ENCODE results near the gene DPP3. TPM values are rescaled to one million over a fixed set of nuclear protein-coding genes. Genes with fewer than 3 reads are reported as not detected.

The DPP3 gene
- total RNA-seq, 1 experiment from 2014 or later = 135 TPM

GRCh38 chr11:66546966-66547661, 66.9 kb downstream of the DPP3 start:
- Histone ChIP-seq H3K9me2 (replicated peaks; ENCODE audit: low read length) (no peaks in the 10 kb centered on the region), H3K27ac (ENCODE audit: low read length) (no peak overlapping the region), H3K4me2 (ENCODE audit: low read length) (peak overlapping the region; percentile 88), H2AFZ (ENCODE audit: low read length) (peak overlapping the region; percentile 96; the same call in 1 of the 2 replicates), H4K20me1 (ENCODE audit: low read length) (no peaks in the 10 kb centered on the region), H3K4me1 (ENCODE audit: insufficient read depth, low read length) (peaks cover 17% of the 10 kb centered on the region), H3K9ac (ENCODE audit: low read length) (no peak overlapping the region), H3K4me3 (ENCODE audit: low read length) (no peak overlapping the region; the same call in 1 of the 2 replicates), H3K27me3 (ENCODE audit: low read length) (no peaks in the 10 kb centered on the region), H3K36me3 (ENCODE audit: low read depth, low read length) (no peaks in the 10 kb centered on the region), H3K79me2 (ENCODE audit: low read length) (0 out of 2 replicates have a peak, but pooled peaks cover 4% of the 10 kb centered on the region), H3F3A (ENCODE audit: low read length, unreplicated experiment) (no peaks in the 10 kb centered on the region), H3K9me3 (ENCODE audit: low read length) (no peaks in the 10 kb centered on the region)
- ATAC-seq (no peak), DNase-seq (no peak)
- intact Hi-C loops (cut with micrococcal nuclease) = loop anchor here (1.0 to 2.0 kb wide), 2 partner anchors 45 to 70 kb away; partner anchors contain the start of gene RBM14
- POLR2A ChIA-PET (ENCODE audit: unreplicated experiment) = no interaction called here
- BruUV-seq (replicated peaks) = no TSS peak
- CTCF ChIA-PET = no interaction called here
- TF ChIP-seq CTCF (conservative IDR thresholded peaks at IDR 0.05; ENCODE audit: low read depth, low read length) = no peak
- TF ChIP-seq EZH2 (IDR thresholded peaks at IDR 0.05; ENCODE audit: low read length, unreplicated experiment) = no peak
- no peak for TF ChIP-seq EZH2phosphoT487 (IDR thresholded peaks at IDR 0.05; ENCODE audit: borderline replicate concordance, low read length)

DNA sequence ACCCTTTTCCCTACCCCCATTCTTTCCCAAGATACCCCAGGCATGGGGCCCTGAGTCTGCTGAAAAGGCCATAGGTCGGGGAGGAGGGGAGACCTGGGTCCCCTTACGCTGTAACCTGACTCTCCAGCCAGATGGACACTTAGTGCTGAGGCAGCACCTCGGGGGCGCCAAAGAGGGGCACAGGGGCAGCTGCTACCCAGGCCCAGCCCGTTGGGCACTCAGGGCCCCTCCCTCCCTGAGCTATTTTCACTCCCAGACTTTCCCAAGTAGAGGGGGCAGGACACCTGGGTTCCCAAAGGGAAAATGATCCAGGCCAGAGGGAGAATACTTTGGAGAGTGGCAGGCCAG, 67.4 kb downstream of the DPP3 start:
- Histone ChIP-seq H3K79me2 (ENCODE audit: low read length) (0 out of 2 replicates have a peak, but pooled peaks cover 4% of the 10 kb centered on the region), H3F3A (ENCODE audit: low read length, unreplicated experiment) (no peaks in the 10 kb centered on the region), H4K20me1 (ENCODE audit: low read length) (no peaks in the 10 kb centered on the region), H3K4me3 (ENCODE audit: low read length) (no peak overlapping the region), H3K9ac (ENCODE audit: low read length) (no peak overlapping the region), H3K36me3 (ENCODE audit: low read depth, low read length) (no peaks in the 10 kb centered on the region), H3K27me3 (ENCODE audit: low read length) (no peaks in the 10 kb centered on the region), H3K4me1 (ENCODE audit: insufficient read depth, low read length) (peaks cover 12% of the 10 kb centered on the region), H3K4me2 (ENCODE audit: low read length) (no peak overlapping the region), H3K9me3 (ENCODE audit: low read length) (no peaks in the 10 kb centered on the region), H3K9me2 (replicated peaks; ENCODE audit: low read length) (no peaks in the 10 kb centered on the region), H2AFZ (ENCODE audit: low read length) (no peak overlapping the region), H3K27ac (ENCODE audit: low read length) (no peak overlapping the region)
- POLR2A ChIA-PET (ENCODE audit: unreplicated experiment) = no interaction called here
- CTCF ChIA-PET = no interaction called here
- no peak for TF ChIP-seq CTCF (conservative IDR thresholded peaks at IDR 0.05; ENCODE audit: low read depth, low read length)
- no peak for TF ChIP-seq EZH2 (IDR thresholded peaks at IDR 0.05; ENCODE audit: low read length, unreplicated experiment)
- no peak for TF ChIP-seq EZH2phosphoT487 (IDR thresholded peaks at IDR 0.05; ENCODE audit: borderline replicate concordance, low read length)
- DNase-seq (no peak), ATAC-seq (no peak)
- intact Hi-C loops (cut with micrococcal nuclease) = loop anchor here (2.0 kb wide), 1 partner anchor 69 kb away; the partner anchor contains the start of gene RBM14
- BruUV-seq (replicated peaks) = no TSS peak

DNA sequence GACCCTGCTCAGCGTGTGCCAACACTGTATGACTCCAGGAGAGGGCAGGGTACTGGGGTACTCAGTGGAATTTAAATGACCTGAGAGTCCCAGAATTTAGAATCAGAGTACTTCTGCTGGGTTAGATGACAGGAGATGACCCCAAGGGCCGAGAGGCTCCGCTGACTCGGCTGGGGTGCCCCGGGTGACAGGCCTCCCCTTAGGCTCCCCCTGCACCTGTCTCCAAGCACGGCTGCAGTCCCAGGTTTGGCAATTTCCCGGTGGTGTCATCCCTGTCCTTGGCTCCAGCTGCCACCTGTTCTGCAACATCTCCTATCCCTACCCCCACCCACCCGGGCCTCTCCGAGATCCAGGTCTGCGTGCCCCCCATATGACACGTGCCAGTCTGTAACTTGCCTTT, 67.8 kb downstream of the DPP3 start:
- no peak overlapping the region for H3K4me2 ChIP-seq (ENCODE audit: low read length)
- no peak overlapping the region for H3K9ac ChIP-seq (ENCODE audit: low read length)
- H3K27ac ChIP-seq (ENCODE audit: low read length) = no peak overlapping the region
- CTCF ChIA-PET = no interaction called here
- BruUV-seq (replicated peaks) = no TSS peak
- H3K36me3 ChIP-seq (ENCODE audit: low read depth, low read length) = no peaks in the 10 kb centered on the region
- no peak overlapping the region for H2AFZ ChIP-seq (ENCODE audit: low read length)
- no peaks in the 10 kb centered on the region for H4K20me1 ChIP-seq (ENCODE audit: low read length)
- TF ChIP-seq EZH2phosphoT487 (IDR thresholded peaks at IDR 0.05; ENCODE audit: borderline replicate concordance, low read length) = no peak
- TF ChIP-seq EZH2 (IDR thresholded peaks at IDR 0.05; ENCODE audit: low read length, unreplicated experiment) = no peak
- TF ChIP-seq CTCF (conservative IDR thresholded peaks at IDR 0.05; ENCODE audit: low read depth, low read length) = no peak
- POLR2A ChIA-PET (ENCODE audit: unreplicated experiment) = no interaction called here
- no peak overlapping the region for H3K4me3 ChIP-seq (ENCODE audit: low read length)
- no peaks in the 10 kb centered on the region for H3F3A ChIP-seq (ENCODE audit: low read length, unreplicated experiment)
- DNase-seq (no peak), ATAC-seq (no peak)
- no peaks in the 10 kb centered on the region for H3K9me2 ChIP-seq (replicated peaks; ENCODE audit: low read length)
- 0 out of 2 replicates have a peak, but pooled peaks cover 4% of the 10 kb centered on the region for H3K79me2 ChIP-seq (ENCODE audit: low read length)
- H3K27me3 ChIP-seq (ENCODE audit: low read length) = no peaks in the 10 kb centered on the region
- peaks cover 8% of the 10 kb centered on the region for H3K4me1 ChIP-seq (ENCODE audit: insufficient read depth, low read length)
- intact Hi-C loops (cut with micrococcal nuclease) = no loop called here
- no peaks in the 10 kb centered on the region for H3K9me3 ChIP-seq (ENCODE audit: low read length)

Measured in PC-3 (cell line).